ENCODE measurements around the gene DACT1. TPM values are rescaled to one million over a fixed set of nuclear protein-coding genes. Genes with fewer than 3 reads are reported as not detected.
A peak's percentile ranks its signal among the peaks of the same experiment; 100 is the strongest.

The DACT1 gene
- total RNA-seq, 4 donors from 2014 or later = 2.3 to 5.8 (median 3.3) TPM

DNA sequence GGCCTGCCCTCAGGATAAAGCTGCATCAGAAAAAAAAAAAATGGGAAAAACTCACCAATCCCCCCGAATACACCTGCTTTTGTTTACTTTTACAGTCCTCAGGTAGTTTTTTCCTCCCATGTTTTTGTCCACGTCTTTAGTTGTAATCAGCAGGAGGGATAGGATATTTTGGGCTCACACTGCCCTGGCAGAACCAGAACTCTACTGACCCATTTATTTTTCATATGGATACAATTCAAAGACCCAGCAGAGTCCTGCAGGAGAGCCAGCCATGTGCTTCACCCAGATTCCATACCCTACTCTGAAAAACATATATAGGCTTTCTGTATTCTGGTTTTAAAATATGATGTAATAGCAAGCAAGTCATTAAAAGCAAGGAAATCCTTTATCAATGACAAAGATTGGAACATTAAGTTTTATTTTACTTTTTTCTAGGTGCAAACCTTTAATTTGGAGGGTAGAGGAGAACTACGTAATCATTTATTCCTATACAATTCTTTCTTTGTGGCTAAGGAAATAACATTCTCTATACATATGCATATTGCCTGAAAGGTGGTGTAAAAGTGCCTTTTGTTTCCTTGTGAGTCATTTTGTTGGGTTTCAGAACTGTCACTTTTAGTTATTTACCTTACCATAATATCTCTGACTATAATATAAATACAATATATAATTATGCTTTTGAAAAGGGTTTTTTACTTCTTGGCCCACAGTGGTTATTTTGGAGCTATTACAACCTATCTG is 19.1 kb downstream of the DACT1 start:
- intact Hi-C loops (cut with DNase I; ENCODE audit: low total_unique reads) (no loop called here), in situ Hi-C loops (cut with MboI; ENCODE audit: low pct_ligation_motif_present in 1 of 4, low pct_unique_long_range_greater_than_20kb in 1 of 4, low sequenced_read_pairs in 3 of 4) (no loop called here)
- WGBS, 2 donors (ENCODE audit: low coverage in 1 of 2) = 63 to 71% methylated on average over 3 of the region's 3 CpGs
- Histone ChIP-seq H3K36me3 (no peaks in the 10 kb centered on the region), H3K27ac (no peak overlapping the region), H3K4me1 (peaks cover 0 to 7% (median 2%) of the 10 kb centered on the region in 4 donors), H3K27me3 (no peaks in the 10 kb centered on the region), H3K4me3 (no peak overlapping the region), H3K9me3 (no peaks in the 10 kb centered on the region)
- DNase-seq = no peak
- no peak for TF ChIP-seq POLR2A (IDR thresholded peaks at IDR 0.05)
- TF ChIP-seq POLR2AphosphoS5 (IDR thresholded peaks at IDR 0.05) = no peak
- no peak for TF ChIP-seq EP300 (IDR thresholded peaks at IDR 0.05; ENCODE audit: low read depth)
- TF ChIP-seq, protein P1, sequence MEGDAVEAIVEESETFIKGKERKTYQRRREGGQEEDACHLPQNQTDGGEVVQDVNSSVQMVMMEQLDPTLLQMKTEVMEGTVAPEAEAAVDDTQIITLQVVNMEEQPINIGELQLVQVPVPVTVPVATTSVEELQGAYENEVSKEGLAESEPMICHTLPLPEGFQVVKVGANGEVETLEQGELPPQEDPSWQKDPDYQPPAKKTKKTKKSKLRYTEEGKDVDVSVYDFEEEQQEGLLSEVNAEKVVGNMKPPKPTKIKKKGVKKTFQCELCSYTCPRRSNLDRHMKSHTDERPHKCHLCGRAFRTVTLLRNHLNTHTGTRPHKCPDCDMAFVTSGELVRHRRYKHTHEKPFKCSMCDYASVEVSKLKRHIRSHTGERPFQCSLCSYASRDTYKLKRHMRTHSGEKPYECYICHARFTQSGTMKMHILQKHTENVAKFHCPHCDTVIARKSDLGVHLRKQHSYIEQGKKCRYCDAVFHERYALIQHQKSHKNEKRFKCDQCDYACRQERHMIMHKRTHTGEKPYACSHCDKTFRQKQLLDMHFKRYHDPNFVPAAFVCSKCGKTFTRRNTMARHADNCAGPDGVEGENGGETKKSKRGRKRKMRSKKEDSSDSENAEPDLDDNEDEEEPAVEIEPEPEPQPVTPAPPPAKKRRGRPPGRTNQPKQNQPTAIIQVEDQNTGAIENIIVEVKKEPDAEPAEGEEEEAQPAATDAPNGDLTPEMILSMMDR (IDR thresholded peaks at IDR 0.05) = no peak

DNA sequence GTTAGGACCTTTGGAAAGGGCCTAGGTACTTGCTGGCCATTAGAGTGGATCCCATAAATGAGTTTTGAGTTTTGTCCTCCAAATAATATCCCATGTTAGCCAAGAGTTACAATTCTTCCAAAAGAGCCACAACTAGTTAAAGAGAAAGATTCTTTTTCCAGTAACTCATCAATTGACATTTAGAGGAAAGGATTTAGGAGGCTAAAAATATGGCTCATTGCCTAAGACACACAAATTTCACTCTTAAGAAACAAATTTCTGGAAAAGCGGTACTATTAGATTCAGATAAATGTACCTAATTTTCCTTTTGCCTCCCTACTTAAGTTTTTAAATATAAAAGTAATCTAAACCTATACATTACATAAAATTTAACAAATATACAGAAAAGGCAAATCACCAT is 21.3 kb downstream of the DACT1 start:
- WGBS, 2 donors (ENCODE audit: low coverage in 1 of 2) = 80 to 94% methylated on average over 1 of the region's 1 CpG
- H3K9me3 ChIP-seq = no peaks in the 10 kb centered on the region
- no peak for DNase-seq

DNA sequence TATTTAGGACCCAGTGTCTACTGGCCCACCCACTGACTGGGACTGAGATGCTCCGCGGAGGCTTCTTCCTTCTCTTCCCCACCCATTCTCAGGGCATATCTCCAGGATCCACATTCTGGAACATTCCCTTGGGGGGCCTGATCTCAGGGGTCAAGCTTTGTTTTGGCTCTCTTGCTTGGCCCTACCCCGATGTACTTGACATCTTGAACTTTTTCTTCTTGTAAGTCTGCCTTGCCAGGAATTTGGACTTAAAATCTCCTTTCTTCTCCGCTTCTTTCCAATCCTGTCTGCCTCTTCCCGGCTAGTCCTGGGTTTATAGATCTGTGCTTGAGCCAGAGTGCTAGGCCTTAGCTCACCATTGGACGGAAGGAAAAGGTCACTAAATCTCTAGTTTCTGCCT is 22.1 kb downstream of the DACT1 start:
- TF ChIP-seq POLR2A (IDR thresholded peaks at IDR 0.05) = no peak
- no peak for TF ChIP-seq EP300 (IDR thresholded peaks at IDR 0.05; ENCODE audit: low read depth)
- TF ChIP-seq POLR2AphosphoS5 (IDR thresholded peaks at IDR 0.05) = peak in 1 of 3 donors; percentile 13
- in situ Hi-C loops (cut with MboI; ENCODE audit: low pct_ligation_motif_present in 1 of 4, low pct_unique_long_range_greater_than_20kb in 1 of 4, low sequenced_read_pairs in 3 of 4) = no loop called here
- peak overlapping the region in 1 of 4 donors; percentile 8 for H3K27ac ChIP-seq
- no peak overlapping the region for H3K4me3 ChIP-seq
- 66 to 86% methylated on average over 4 to 6 of the region's 6 CpGs for WGBS, 2 donors (ENCODE audit: low coverage in 1 of 2)
- H3K36me3 ChIP-seq = no peaks in the 10 kb centered on the region
- H3K9me3 ChIP-seq = no peaks in the 10 kb centered on the region
- no peaks in the 10 kb centered on the region for H3K27me3 ChIP-seq
- peaks cover 0 to 8% (median 7%) of the 10 kb centered on the region in 4 donors for H3K4me1 ChIP-seq
- intact Hi-C loops (cut with DNase I; ENCODE audit: low total_unique reads) = no loop called here
- no peak for DNase-seq

More for the DNA sequence above, 21.3 kb downstream of the DACT1 start:
- TF ChIP-seq, protein P1 (IDR thresholded peaks at IDR 0.05) = no peak
- TF ChIP-seq POLR2A (IDR thresholded peaks at IDR 0.05) (no peak), POLR2AphosphoS5 (IDR thresholded peaks at IDR 0.05) (no peak), EP300 (IDR thresholded peaks at IDR 0.05; ENCODE audit: low read depth) (no peak)
- no peak overlapping the region for H3K27ac ChIP-seq
- H3K4me1 ChIP-seq = peaks cover 0 to 8% (median 7%) of the 10 kb centered on the region in 4 donors
- in situ Hi-C loops (cut with MboI; ENCODE audit: low pct_ligation_motif_present in 1 of 4, low pct_unique_long_range_greater_than_20kb in 1 of 4, low sequenced_read_pairs in 3 of 4) (no loop called here), intact Hi-C loops (cut with DNase I; ENCODE audit: low total_unique reads) (no loop called here)
- H3K4me3 ChIP-seq = no peak overlapping the region
- H3K36me3 ChIP-seq = no peaks in the 10 kb centered on the region
- no peaks in the 10 kb centered on the region for H3K27me3 ChIP-seq

DNA sequence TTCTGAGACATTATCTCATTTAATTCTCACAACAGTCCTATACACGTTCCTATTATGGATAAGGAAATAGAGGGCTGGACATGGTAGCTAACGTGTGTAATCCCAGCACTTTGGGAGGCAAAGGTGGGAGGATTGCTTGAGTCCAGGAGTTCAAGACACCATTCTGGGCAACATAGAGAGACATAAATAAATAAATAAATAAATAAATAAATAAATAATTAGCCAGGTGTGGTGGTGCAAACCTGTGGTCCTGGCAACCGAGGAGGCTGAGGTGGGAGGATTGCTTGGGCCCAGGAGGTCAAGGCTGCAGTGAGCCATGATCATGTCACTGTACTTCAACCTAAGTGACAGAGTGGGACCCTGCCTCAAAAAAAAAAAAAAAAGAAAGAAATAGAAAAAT is 22.6 kb downstream of the DACT1 start:
- WGBS, 2 donors (ENCODE audit: low coverage in 1 of 2) = 76 to 83% methylated on average over 3 of the region's 3 CpGs
- no peaks in the 10 kb centered on the region for H3K36me3 ChIP-seq
- no peaks in the 10 kb centered on the region for H3K9me3 ChIP-seq
- peaks cover 0 to 8% (median 7%) of the 10 kb centered on the region in 4 donors for H3K4me1 ChIP-seq
- peak overlapping the region in 1 of 4 donors; percentile 8 for H3K27ac ChIP-seq
- intact Hi-C loops (cut with DNase I; ENCODE audit: low total_unique reads) = no loop called here
- DNase-seq = no peak
- in situ Hi-C loops (cut with MboI; ENCODE audit: low pct_ligation_motif_present in 1 of 4, low pct_unique_long_range_greater_than_20kb in 1 of 4, low sequenced_read_pairs in 3 of 4) = no loop called here
- TF ChIP-seq EP300 (IDR thresholded peaks at IDR 0.05; ENCODE audit: low read depth) = no peak
- TF ChIP-seq, protein P1 (IDR thresholded peaks at IDR 0.05) = no peak
- TF ChIP-seq POLR2A (IDR thresholded peaks at IDR 0.05) = no peak
- TF ChIP-seq POLR2AphosphoS5 (IDR thresholded peaks at IDR 0.05) = no peak
- H3K27me3 ChIP-seq = no peaks in the 10 kb centered on the region
- H3K4me3 ChIP-seq = no peak overlapping the region

Data from transverse colon (tissue), 4 donors.